Nephron progenitor cell (in vitro differentiated cells): ENCODE results near the gene FBXO42.

ENCODE experiments used
- DNase-seq: peaks from one replicate; pipeline ENCODE4 v3.0.0; 2021
- H3K27ac Mint-ChIP-seq: 2 replicates; pipeline ENCODE4 v1.8.0; 2021; ENCODE audit warnings: mild to moderate bottlenecking, moderate library complexity, mixed read lengths
- H3K27me3 Mint-ChIP-seq: 2 replicates; pipeline ENCODE4 v1.8.0; 2021; ENCODE audit warnings: mild to moderate bottlenecking, low read depth, mixed read lengths; ENCODE audit not compliant: poor library complexity
- H3K36me3 Mint-ChIP-seq: 2 replicates; pipeline ENCODE4 v1.8.0; 2021; ENCODE audit warnings: low read depth, mixed read lengths
- H3K4me1 Mint-ChIP-seq: 2 replicates; pipeline ENCODE4 v1.8.0; 2021; ENCODE audit warnings: mixed read lengths
- H3K4me3 Mint-ChIP-seq: 2 replicates; pipeline ENCODE4 v1.8.0; 2021; ENCODE audit warnings: mild to moderate bottlenecking, moderate library complexity, mixed read lengths
- H3K9me3 Mint-ChIP-seq: 2 replicates; pipeline ENCODE4 v1.8.0; 2021; ENCODE audit warnings: mild to moderate bottlenecking, moderate library complexity, mixed read lengths
- CTCF ChIP-seq: fragments of 200-600 bp; sonication (generic); IDR thresholded peaks from 2 replicates; pipeline ENCODE4 v1.5.0; 2021; ENCODE audit warnings: antibody characterized with exemption

FBXO42 gene

DNA sequence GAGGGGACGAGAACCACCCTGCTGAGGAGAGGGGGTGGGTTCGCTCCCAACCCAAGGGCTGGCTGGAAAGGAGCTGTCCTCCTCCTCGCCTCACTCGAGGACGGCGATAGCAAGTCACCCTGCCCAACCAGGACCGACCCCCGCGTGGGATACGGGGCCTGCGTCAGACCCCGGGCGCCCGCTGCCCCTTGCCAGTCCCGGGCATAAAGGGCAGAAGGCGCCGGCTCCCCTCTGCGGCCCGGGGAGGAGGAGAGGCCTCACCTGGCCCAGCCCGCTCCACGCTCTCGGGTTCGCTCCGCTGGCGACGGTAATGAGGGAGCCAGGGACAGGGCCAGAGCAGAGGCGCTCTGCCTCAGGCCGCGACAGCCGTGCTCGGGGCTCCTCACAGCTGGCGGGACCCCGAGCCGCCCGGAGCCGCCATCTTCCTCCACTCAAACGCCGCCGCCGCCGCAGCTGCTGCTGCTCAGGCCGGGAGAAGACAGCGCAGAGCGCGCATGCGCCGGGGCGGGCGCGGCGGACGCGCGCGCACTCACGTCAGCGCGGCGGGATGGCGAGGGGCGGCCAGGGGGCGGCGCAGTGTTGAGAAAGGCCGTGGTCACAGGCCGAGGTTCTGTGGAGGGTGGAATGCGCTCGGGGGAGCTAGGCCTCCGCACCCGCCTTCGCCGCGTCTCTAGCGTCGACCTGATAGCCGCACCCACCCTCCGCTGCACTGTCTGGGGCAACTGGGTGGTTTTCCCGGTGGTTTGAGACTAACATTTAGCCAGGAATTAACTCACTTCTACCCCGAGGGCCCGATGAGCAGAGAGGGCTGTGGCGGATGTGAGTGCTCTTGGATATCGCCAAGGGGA, at the start of gene FBXO42:
TSS of gene FBXO42 (minus strand) at position 487 of the 848 bp plus-strand sequence. CDS start 37,062 bp downstream, outside the sequence.
- no peak for TF ChIP-seq CTCF
- peaks cover 7% of the 10 kb centered on the region for H3K36me3 Mint-ChIP-seq
- no peaks in the 10 kb centered on the region for H3K9me3 Mint-ChIP-seq
- H3K4me3 Mint-ChIP-seq = peak within 1 kb of the TSS; percentile 90
- peak within 1 kb of the TSS; percentile 75 for H3K27ac Mint-ChIP-seq
- DNase-seq = peak; percentile 95
- peaks cover 3% of the 10 kb centered on the region for H3K27me3 Mint-ChIP-seq
- H3K4me1 Mint-ChIP-seq = peaks cover 30% of the 10 kb centered on the region

DNA sequence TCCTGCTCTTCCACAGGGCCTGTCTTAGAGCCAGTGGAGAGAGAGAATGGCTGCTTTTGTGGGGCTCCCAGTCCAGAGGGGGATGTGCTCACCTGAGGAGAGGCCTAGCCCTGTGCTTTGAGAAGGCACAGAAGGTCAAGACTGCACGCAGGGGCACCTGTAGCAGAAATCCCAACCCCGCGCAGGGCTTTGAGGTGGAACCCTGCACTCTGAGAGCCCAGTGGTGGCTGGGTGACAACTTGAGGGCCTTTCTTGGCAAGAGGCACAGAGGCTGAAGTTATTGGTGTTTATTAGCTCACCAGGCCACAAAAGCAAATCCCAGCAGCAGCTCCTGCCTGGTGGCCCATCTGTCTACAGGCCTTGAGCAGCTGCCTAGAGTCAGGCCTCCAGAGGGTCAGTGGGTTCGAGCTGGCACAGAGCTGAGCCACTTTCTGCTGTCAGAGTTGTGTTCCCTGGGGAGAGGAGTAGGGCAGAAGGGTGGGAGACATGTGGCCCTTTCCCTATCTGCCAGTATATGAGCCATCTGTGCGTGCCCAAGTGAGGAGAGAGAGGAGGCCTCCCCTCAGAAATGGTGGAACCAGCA, 46.2 kb upstream of the FBXO42 start:
- Mint-ChIP-seq H3K36me3 (peaks cover 20% of the 10 kb centered on the region), H3K4me1 (peaks cover 15% of the 10 kb centered on the region), H3K9me3 (no peaks in the 10 kb centered on the region), H3K4me3 (no peak overlapping the region), H3K27me3 (no peaks in the 10 kb centered on the region), H3K27ac (peak overlapping the region; percentile 74)
- no peak for DNase-seq
- TF ChIP-seq CTCF = no peak

- DNase-seq = no peak
- no peaks in the 10 kb centered on the region for H3K9me3 Mint-ChIP-seq
- peaks cover 31% of the 10 kb centered on the region for H3K36me3 Mint-ChIP-seq
- peak overlapping the region; percentile 89 for H3K27ac Mint-ChIP-seq
- TF ChIP-seq CTCF = no peak
- H3K4me1 Mint-ChIP-seq = peaks cover 22% of the 10 kb centered on the region
- no peaks in the 10 kb centered on the region for H3K27me3 Mint-ChIP-seq
- no peak overlapping the region for H3K4me3 Mint-ChIP-seq
Observed at GRCh38 chr1:16397120-16397519, 44.8 kb upstream of the FBXO42 start.

GRCh38 chr1:16396591-16396990, 44.3 kb upstream of the FBXO42 start:
- H3K4me3 Mint-ChIP-seq = no peak overlapping the region
- H3K27me3 Mint-ChIP-seq = no peaks in the 10 kb centered on the region
- no peaks in the 10 kb centered on the region for H3K9me3 Mint-ChIP-seq
- peak overlapping the region; percentile 89 for H3K27ac Mint-ChIP-seq
- H3K36me3 Mint-ChIP-seq = peaks cover 31% of the 10 kb centered on the region
- DNase-seq = no peak
- no peak for TF ChIP-seq CTCF
- H3K4me1 Mint-ChIP-seq = peaks cover 27% of the 10 kb centered on the region

- no peak overlapping the region for H3K27ac Mint-ChIP-seq
- H3K36me3 Mint-ChIP-seq = peaks cover 34% of the 10 kb centered on the region
- no peak for DNase-seq
- no peaks in the 10 kb centered on the region for H3K27me3 Mint-ChIP-seq
- TF ChIP-seq CTCF = no peak
- no peak overlapping the region for H3K4me3 Mint-ChIP-seq
- no peaks in the 10 kb centered on the region for H3K9me3 Mint-ChIP-seq
- peaks cover 43% of the 10 kb centered on the region for H3K4me1 Mint-ChIP-seq
Observed at GRCh38 chr1:16394977-16395376, 42.7 kb upstream of the FBXO42 start.
